ENCODE data around the gene SERPINE3. TPM values are rescaled to one million over a fixed set of nuclear protein-coding genes. Genes with fewer than 3 reads are reported as not detected.

SERPINE3 gene
- polyA plus RNA-seq, 1 donor = 0.66 TPM

GRCh38 chr13:51339952-51340732 is 651 bp downstream of the SERPINE3 start:
- Histone ChIP-seq H3K36me3 (ENCODE audit: control insufficient read depth, insufficient read depth, low read length) (no peaks in the 10 kb centered on the region), H3K9me3 (ENCODE audit: control insufficient read depth, low read depth, low read length) (no peaks in the 10 kb centered on the region), H3K4me3 (ENCODE audit: low read length) (no peak overlapping the region), H3K4me1 (ENCODE audit: control insufficient read depth, insufficient read depth, low read length) (no peaks in the 10 kb centered on the region), H3K27ac (ENCODE audit: low read length) (no peak overlapping the region), H3K27me3 (ENCODE audit: control insufficient read depth, insufficient read depth, low read length) (no peaks in the 10 kb centered on the region)
- 61% methylated on average over 2 of the region's 4 CpGs for WGBS (ENCODE audit: insufficient coverage, low lambda C conversion rate)
- DNase-seq = no peak

- no CpG with 5 or more reads among the region's 2 CpGs for WGBS (ENCODE audit: insufficient coverage, low lambda C conversion rate)
- no peak overlapping the region for H3K4me3 ChIP-seq (ENCODE audit: low read length)
Measured at GRCh38 chr13:51341232-51341631, 1.7 kb downstream of the SERPINE3 start.

GRCh38 chr13:51341791-51342190 is 2.3 kb downstream of the SERPINE3 start:
- no peak overlapping the region for H3K4me3 ChIP-seq (ENCODE audit: low read length)
- no CpG with 5 or more reads among the region's 4 CpGs for WGBS (ENCODE audit: insufficient coverage, low lambda C conversion rate)
- H3K27ac ChIP-seq (ENCODE audit: low read length) = no peak overlapping the region
- H3K4me1 ChIP-seq (ENCODE audit: control insufficient read depth, insufficient read depth, low read length) = no peaks in the 10 kb centered on the region
- no peaks in the 10 kb centered on the region for H3K27me3 ChIP-seq (ENCODE audit: control insufficient read depth, insufficient read depth, low read length)
- H3K36me3 ChIP-seq (ENCODE audit: control insufficient read depth, insufficient read depth, low read length) = no peaks in the 10 kb centered on the region
- no peaks in the 10 kb centered on the region for H3K9me3 ChIP-seq (ENCODE audit: control insufficient read depth, low read depth, low read length)
- DNase-seq = no peak

More at GRCh38 chr13:51341232-51341631, 1.7 kb downstream of the SERPINE3 start:
- H3K9me3 ChIP-seq (ENCODE audit: control insufficient read depth, low read depth, low read length) = no peaks in the 10 kb centered on the region
- DNase-seq = peak in 1 of 2 donors; percentile 5
- no peaks in the 10 kb centered on the region for H3K36me3 ChIP-seq (ENCODE audit: control insufficient read depth, insufficient read depth, low read length)
- no peaks in the 10 kb centered on the region for H3K4me1 ChIP-seq (ENCODE audit: control insufficient read depth, insufficient read depth, low read length)
- H3K27me3 ChIP-seq (ENCODE audit: control insufficient read depth, insufficient read depth, low read length) = no peaks in the 10 kb centered on the region
- H3K27ac ChIP-seq (ENCODE audit: low read length) = no peak overlapping the region

- no peak overlapping the region for H3K27ac ChIP-seq (ENCODE audit: low read length)
- H3K9me3 ChIP-seq (ENCODE audit: control insufficient read depth, low read depth, low read length) = no peaks in the 10 kb centered on the region
- no peak for DNase-seq
- H3K4me1 ChIP-seq (ENCODE audit: control insufficient read depth, insufficient read depth, low read length) = no peaks in the 10 kb centered on the region
- H3K4me3 ChIP-seq (ENCODE audit: low read length) = no peak overlapping the region
- H3K27me3 ChIP-seq (ENCODE audit: control insufficient read depth, insufficient read depth, low read length) = no peaks in the 10 kb centered on the region
- 100% methylated on average over 1 of the region's 4 CpGs for WGBS (ENCODE audit: insufficient coverage, low lambda C conversion rate)
- no peaks in the 10 kb centered on the region for H3K36me3 ChIP-seq (ENCODE audit: control insufficient read depth, insufficient read depth, low read length)
Measured at GRCh38 chr13:51342706-51343105, 3.2 kb downstream of the SERPINE3 start.

- WGBS (ENCODE audit: insufficient coverage, low lambda C conversion rate) = no CpG with 5 or more reads among the region's 5 CpGs
- DNase-seq = no peak
- Histone ChIP-seq H3K4me3 (ENCODE audit: low read length) (no peak overlapping the region), H3K27me3 (ENCODE audit: control insufficient read depth, insufficient read depth, low read length) (no peaks in the 10 kb centered on the region), H3K9me3 (ENCODE audit: control insufficient read depth, low read depth, low read length) (no peaks in the 10 kb centered on the region), H3K27ac (ENCODE audit: low read length) (no peak overlapping the region), H3K4me1 (ENCODE audit: control insufficient read depth, insufficient read depth, low read length) (no peaks in the 10 kb centered on the region), H3K36me3 (ENCODE audit: control insufficient read depth, insufficient read depth, low read length) (no peaks in the 10 kb centered on the region)
Measured at GRCh38 chr13:51343475-51343874, 4.0 kb downstream of the SERPINE3 start.

- H3K36me3 ChIP-seq (ENCODE audit: control insufficient read depth, insufficient read depth, low read length) = no peaks in the 10 kb centered on the region
- no CpG with 5 or more reads among the region's 2 CpGs for WGBS (ENCODE audit: insufficient coverage, low lambda C conversion rate)
Measured at GRCh38 chr13:51346397-51346796, 6.9 kb downstream of the SERPINE3 start.

GRCh38 chr13:51347099-51347498 is 7.6 kb downstream of the SERPINE3 start:
- H3K9me3 ChIP-seq (ENCODE audit: control insufficient read depth, low read depth, low read length) = no peaks in the 10 kb centered on the region
- 100% methylated on average over 2 of the region's 9 CpGs for WGBS (ENCODE audit: insufficient coverage, low lambda C conversion rate)
- no peak overlapping the region for H3K4me3 ChIP-seq (ENCODE audit: low read length)
- no peak for DNase-seq
- no peaks in the 10 kb centered on the region for H3K27me3 ChIP-seq (ENCODE audit: control insufficient read depth, insufficient read depth, low read length)
- H3K4me1 ChIP-seq (ENCODE audit: control insufficient read depth, insufficient read depth, low read length) = no peaks in the 10 kb centered on the region
- H3K36me3 ChIP-seq (ENCODE audit: control insufficient read depth, insufficient read depth, low read length) = no peaks in the 10 kb centered on the region
- H3K27ac ChIP-seq (ENCODE audit: low read length) = no peak overlapping the region

More at GRCh38 chr13:51346397-51346796, 6.9 kb downstream of the SERPINE3 start:
- Histone ChIP-seq H3K9me3 (ENCODE audit: control insufficient read depth, low read depth, low read length) (no peaks in the 10 kb centered on the region), H3K4me1 (ENCODE audit: control insufficient read depth, insufficient read depth, low read length) (no peaks in the 10 kb centered on the region), H3K4me3 (ENCODE audit: low read length) (no peak overlapping the region), H3K27me3 (ENCODE audit: control insufficient read depth, insufficient read depth, low read length) (no peaks in the 10 kb centered on the region), H3K27ac (ENCODE audit: low read length) (no peak overlapping the region)
- DNase-seq = no peak

GRCh38 chr13:51348069-51348967 is 8.8 kb downstream of the SERPINE3 start:
- WGBS (ENCODE audit: insufficient coverage, low lambda C conversion rate) = 80% methylated on average over 1 of the region's 10 CpGs
- Histone ChIP-seq H3K9me3 (ENCODE audit: control insufficient read depth, low read depth, low read length) (no peaks in the 10 kb centered on the region), H3K36me3 (ENCODE audit: control insufficient read depth, insufficient read depth, low read length) (no peaks in the 10 kb centered on the region), H3K27ac (ENCODE audit: low read length) (no peak overlapping the region), H3K4me1 (ENCODE audit: control insufficient read depth, insufficient read depth, low read length) (no peaks in the 10 kb centered on the region), H3K27me3 (ENCODE audit: control insufficient read depth, insufficient read depth, low read length) (no peaks in the 10 kb centered on the region), H3K4me3 (ENCODE audit: low read length) (no peak overlapping the region)
- DNase-seq = no peak

- Histone ChIP-seq H3K36me3 (ENCODE audit: control insufficient read depth, insufficient read depth, low read length) (no peaks in the 10 kb centered on the region), H3K27ac (ENCODE audit: low read length) (no peak overlapping the region), H3K4me1 (ENCODE audit: control insufficient read depth, insufficient read depth, low read length) (no peaks in the 10 kb centered on the region), H3K4me3 (ENCODE audit: low read length) (no peak overlapping the region), H3K27me3 (ENCODE audit: control insufficient read depth, insufficient read depth, low read length) (no peaks in the 10 kb centered on the region), H3K9me3 (ENCODE audit: control insufficient read depth, low read depth, low read length) (no peaks in the 10 kb centered on the region)
- no peak for DNase-seq
Measured at GRCh38 chr13:51349016-51349415, 9.5 kb downstream of the SERPINE3 start.

- H3K9me3 ChIP-seq (ENCODE audit: control insufficient read depth, low read depth, low read length) = no peaks in the 10 kb centered on the region
- no CpG with 5 or more reads among the region's 2 CpGs for WGBS (ENCODE audit: insufficient coverage, low lambda C conversion rate)
Measured at GRCh38 chr13:51355217-51355616, 15.7 kb downstream of the SERPINE3 start.

More at GRCh38 chr13:51355217-51355616, 15.7 kb downstream of the SERPINE3 start:
- no peak for DNase-seq
- Histone ChIP-seq H3K4me3 (ENCODE audit: low read length) (no peak overlapping the region), H3K27ac (ENCODE audit: low read length) (no peak overlapping the region), H3K36me3 (ENCODE audit: control insufficient read depth, insufficient read depth, low read length) (no peaks in the 10 kb centered on the region), H3K4me1 (ENCODE audit: control insufficient read depth, insufficient read depth, low read length) (peaks cover 7% of the 10 kb centered on the region), H3K27me3 (ENCODE audit: control insufficient read depth, insufficient read depth, low read length) (no peaks in the 10 kb centered on the region)
